ENCODE results near the gene RNF213.

Gene RNF213

GRCh38 chr17:80442323-80442659 is 181.6 kb downstream of the RNF213 start:
- no peak for DNase-seq

GRCh38 chr17:80442764-80443163 is 182.1 kb downstream of the RNF213 start:
- DNase-seq: no peak

GRCh38 chr17:80443498-80443897 is 182.8 kb downstream of the RNF213 start:
- DNase-seq: no peak

GRCh38 chr17:80443916-80444643 is 183.4 kb downstream of the RNF213 start:
- DNase-seq: no peak

GRCh38 chr17:80444644-80444979 is 184.0 kb downstream of the RNF213 start:
- DNase-seq: no peak

GRCh38 chr17:80445007-80445725 is 184.5 kb downstream of the RNF213 start:
- no peak for DNase-seq

- no peak for DNase-seq
These were observed 185.1 kb downstream of the RNF213 start for GRCh38 chr17:80445726-80446110.

GRCh38 chr17:80446645-80447405 is 186.2 kb downstream of the RNF213 start:
- peak; percentile 15 for DNase-seq

GRCh38 chr17:80447790-80448189 is 187.1 kb downstream of the RNF213 start:
- DNase-seq: no peak

All from fibroblast of skin of right biceps (primary cell).